Measurements from ENCODE around the gene MVB12B.

DNA sequence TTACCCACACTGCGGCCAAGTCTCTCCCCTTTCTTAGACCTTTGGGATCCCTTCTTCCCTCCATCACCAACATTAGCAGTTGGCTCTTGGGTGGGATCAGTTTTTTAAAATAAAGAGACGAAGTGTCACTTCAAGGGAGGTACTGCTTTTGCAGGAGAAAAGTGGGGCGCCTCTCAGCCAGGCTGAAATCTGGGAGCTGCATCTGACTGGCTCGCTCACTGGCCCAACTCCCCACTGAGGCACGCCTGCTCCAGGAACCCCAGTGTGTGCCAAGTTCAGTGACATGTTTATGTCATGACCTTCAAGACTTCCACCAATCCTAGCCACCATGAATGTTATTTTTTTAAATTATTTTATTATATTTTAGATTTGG is 130.5 kb downstream of the MVB12B start:
- no peak for TF ChIP-seq POLR2AphosphoS5 (IDR thresholded peaks at IDR 0.05; ENCODE audit: low read depth, low read length)
- TF ChIP-seq JUND (IDR thresholded peaks at IDR 0.05) = no peak
- TF ChIP-seq, protein P1, sequence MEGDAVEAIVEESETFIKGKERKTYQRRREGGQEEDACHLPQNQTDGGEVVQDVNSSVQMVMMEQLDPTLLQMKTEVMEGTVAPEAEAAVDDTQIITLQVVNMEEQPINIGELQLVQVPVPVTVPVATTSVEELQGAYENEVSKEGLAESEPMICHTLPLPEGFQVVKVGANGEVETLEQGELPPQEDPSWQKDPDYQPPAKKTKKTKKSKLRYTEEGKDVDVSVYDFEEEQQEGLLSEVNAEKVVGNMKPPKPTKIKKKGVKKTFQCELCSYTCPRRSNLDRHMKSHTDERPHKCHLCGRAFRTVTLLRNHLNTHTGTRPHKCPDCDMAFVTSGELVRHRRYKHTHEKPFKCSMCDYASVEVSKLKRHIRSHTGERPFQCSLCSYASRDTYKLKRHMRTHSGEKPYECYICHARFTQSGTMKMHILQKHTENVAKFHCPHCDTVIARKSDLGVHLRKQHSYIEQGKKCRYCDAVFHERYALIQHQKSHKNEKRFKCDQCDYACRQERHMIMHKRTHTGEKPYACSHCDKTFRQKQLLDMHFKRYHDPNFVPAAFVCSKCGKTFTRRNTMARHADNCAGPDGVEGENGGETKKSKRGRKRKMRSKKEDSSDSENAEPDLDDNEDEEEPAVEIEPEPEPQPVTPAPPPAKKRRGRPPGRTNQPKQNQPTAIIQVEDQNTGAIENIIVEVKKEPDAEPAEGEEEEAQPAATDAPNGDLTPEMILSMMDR (IDR thresholded peaks at IDR 0.05 in 2 of 3, conservative IDR thresholded peaks at IDR 0.05 in 1 of 3; ENCODE audit: borderline replicate concordance in 1 of 3, insufficient read depth in 1 of 3, low read depth in 2 of 3, low read length in 2 of 3) = no peak
- TF ChIP-seq, protein P2, sequence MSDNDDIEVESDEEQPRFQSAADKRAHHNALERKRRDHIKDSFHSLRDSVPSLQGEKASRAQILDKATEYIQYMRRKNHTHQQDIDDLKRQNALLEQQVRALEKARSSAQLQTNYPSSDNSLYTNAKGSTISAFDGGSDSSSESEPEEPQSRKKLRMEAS (IDR thresholded peaks at IDR 0.05) = no peak
- TF ChIP-seq EZH2phosphoT487 (IDR thresholded peaks at IDR 0.05; ENCODE audit: borderline replicate concordance) = no peak
- no peak for TF ChIP-seq POLR2A (IDR thresholded peaks at IDR 0.05; ENCODE audit: borderline replicate concordance, extremely low read depth, insufficient read depth, insufficient read length)
- no peak for TF ChIP-seq RAD21 (IDR thresholded peaks at IDR 0.05; ENCODE audit: low read depth)
- TF ChIP-seq EZH2 (IDR thresholded peaks at IDR 0.05) = no peak
- TF ChIP-seq YY1 (IDR thresholded peaks at IDR 0.05; ENCODE audit: extremely low read depth, insufficient replicate concordance, low read depth, low read length) = no peak

All from HCT116 (cell line).